ENCODE data around the gene SDC3.

DNA sequence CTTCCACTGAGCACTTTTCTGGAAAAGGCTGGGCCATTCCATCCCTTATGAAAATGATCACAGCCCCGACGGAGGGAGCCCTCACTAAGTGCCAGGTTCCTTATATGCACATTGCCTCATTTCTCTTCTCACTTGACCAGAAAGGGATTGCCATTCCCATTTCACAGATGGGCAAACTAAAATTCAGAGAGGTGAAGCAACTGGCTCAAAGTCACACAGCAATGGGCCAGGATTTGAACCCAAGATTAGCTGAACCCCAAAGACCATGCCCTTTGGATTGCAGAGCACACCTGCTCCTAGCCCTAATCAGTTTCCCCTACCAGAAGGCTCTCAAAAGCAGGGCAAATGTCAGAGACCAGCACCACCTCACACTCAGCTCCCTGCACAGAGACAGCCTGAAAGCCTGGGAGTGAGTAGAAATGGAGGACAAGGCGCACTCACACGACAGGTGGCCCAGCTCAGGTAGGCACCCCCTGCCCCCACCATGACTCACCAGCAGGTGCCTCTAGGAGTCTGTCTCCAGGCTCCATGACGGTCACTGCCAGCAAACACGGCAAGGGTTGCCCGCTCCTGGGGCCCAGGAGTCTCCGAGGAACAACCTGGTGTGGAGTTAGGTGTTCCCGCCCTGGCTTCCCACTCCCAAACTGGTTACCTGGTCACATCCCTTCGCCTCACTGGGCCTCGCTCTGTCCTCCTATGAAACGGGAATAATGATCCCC is 21.7 kb downstream of the SDC3 start:
- TF ChIP-seq RAD21 (IDR thresholded peaks at IDR 0.05) (no peak), JUND (IDR thresholded peaks at IDR 0.05) (no peak), RXRA (IDR thresholded peaks at IDR 0.05) (no peak), TAF1 (conservative IDR thresholded peaks at IDR 0.05) (no peak), SP1 (IDR thresholded peaks at IDR 0.05) (no peak), FOXA2 (IDR thresholded peaks at IDR 0.05) (no peak), GABPA (IDR thresholded peaks at IDR 0.05 in 1 of 2, conservative IDR thresholded peaks at IDR 0.05 in 1 of 2) (no peak), EGR1 (IDR thresholded peaks at IDR 0.05; ENCODE audit: low read depth in 2 of 2) (no peak), YY1 (IDR thresholded peaks at IDR 0.05) (no peak)
- TF ChIP-seq, protein P1, sequence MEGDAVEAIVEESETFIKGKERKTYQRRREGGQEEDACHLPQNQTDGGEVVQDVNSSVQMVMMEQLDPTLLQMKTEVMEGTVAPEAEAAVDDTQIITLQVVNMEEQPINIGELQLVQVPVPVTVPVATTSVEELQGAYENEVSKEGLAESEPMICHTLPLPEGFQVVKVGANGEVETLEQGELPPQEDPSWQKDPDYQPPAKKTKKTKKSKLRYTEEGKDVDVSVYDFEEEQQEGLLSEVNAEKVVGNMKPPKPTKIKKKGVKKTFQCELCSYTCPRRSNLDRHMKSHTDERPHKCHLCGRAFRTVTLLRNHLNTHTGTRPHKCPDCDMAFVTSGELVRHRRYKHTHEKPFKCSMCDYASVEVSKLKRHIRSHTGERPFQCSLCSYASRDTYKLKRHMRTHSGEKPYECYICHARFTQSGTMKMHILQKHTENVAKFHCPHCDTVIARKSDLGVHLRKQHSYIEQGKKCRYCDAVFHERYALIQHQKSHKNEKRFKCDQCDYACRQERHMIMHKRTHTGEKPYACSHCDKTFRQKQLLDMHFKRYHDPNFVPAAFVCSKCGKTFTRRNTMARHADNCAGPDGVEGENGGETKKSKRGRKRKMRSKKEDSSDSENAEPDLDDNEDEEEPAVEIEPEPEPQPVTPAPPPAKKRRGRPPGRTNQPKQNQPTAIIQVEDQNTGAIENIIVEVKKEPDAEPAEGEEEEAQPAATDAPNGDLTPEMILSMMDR (IDR thresholded peaks at IDR 0.05; ENCODE audit: low read depth, low read length, missing input control): no peak
- TF ChIP-seq, protein P2, sequence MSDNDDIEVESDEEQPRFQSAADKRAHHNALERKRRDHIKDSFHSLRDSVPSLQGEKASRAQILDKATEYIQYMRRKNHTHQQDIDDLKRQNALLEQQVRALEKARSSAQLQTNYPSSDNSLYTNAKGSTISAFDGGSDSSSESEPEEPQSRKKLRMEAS (IDR thresholded peaks at IDR 0.05): no peak
- TF ChIP-seq, protein P3, sequence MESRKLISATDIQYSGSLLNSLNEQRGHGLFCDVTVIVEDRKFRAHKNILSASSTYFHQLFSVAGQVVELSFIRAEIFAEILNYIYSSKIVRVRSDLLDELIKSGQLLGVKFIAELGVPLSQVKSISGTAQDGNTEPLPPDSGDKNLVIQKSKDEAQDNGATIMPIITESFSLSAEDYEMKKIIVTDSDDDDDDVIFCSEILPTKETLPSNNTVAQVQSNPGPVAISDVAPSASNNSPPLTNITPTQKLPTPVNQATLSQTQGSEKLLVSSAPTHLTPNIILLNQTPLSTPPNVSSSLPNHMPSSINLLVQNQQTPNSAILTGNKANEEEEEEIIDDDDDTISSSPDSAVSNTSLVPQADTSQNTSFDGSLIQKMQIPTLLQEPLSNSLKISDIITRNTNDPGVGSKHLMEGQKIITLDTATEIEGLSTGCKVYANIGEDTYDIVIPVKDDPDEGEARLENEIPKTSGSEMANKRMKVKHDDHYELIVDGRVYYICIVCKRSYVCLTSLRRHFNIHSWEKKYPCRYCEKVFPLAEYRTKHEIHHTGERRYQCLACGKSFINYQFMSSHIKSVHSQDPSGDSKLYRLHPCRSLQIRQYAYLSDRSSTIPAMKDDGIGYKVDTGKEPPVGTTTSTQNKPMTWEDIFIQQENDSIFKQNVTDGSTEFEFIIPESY (IDR thresholded peaks at IDR 0.05): no peak

All from liver (tissue), 3 donors.